ENCODE measurements around the gene ECPAS.

- TF ChIP-seq POLR2A (IDR thresholded peaks at IDR 0.05): no peak
- TF ChIP-seq CTCF (IDR thresholded peaks at IDR 0.05): no peak
Measured at GRCh38 chr9:111516061-111516465, 31.9 kb upstream of the ECPAS start.

Data from lower leg skin (tissue), 3 donors.